GM21526 (cell line): ENCODE results near the gene CCDC191.

ENCODE experiments used
- ATAC-seq: cut with Tn5 transposase; IDR thresholded peaks from one replicate; pipeline ENCODE4 v1.9.1; 2021; ENCODE audit warnings: moderate library complexity; ENCODE audit not compliant: unreplicated experiment, low FRiP score

Gene CCDC191

DNA sequence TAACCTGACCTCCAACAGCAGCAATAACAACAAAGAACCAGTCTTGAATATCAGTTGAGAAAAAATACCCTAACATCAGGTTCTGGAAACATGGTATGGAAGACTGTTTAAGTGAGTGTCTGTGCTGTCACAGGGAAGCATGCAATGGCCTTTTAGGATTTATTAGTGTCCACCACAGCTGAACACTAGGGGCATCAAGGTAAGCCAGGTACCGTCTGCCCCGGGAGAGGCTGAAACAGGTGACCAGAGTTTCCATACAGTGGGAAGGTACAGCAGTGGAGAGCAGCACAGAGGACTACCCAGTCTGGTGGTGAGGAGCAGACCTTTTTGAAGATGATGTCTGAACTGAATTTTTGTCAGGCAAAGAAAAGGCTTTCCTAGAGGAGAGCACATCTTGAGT, 90.2 kb downstream of the CCDC191 start:
- ATAC-seq, result no peak

DNA sequence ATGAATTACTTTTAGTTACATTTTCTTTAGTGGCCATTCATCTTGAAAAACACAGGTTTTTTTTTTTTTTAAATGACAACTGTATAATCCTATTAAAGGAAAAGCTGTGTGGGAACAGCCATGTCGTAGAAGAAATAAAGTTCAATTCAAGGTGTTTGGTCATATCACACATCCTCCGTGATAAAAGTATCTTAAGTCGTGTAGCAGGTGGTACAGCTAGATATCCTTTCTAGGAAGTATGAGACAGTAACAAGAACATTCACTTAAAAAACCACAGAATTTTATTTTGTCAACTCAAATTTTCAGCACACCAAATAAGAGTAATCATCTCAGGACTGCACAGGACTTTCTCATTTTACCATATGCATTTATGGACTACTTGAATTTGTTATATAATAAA, 92.4 kb downstream of the CCDC191 start:
- no peak for ATAC-seq

DNA sequence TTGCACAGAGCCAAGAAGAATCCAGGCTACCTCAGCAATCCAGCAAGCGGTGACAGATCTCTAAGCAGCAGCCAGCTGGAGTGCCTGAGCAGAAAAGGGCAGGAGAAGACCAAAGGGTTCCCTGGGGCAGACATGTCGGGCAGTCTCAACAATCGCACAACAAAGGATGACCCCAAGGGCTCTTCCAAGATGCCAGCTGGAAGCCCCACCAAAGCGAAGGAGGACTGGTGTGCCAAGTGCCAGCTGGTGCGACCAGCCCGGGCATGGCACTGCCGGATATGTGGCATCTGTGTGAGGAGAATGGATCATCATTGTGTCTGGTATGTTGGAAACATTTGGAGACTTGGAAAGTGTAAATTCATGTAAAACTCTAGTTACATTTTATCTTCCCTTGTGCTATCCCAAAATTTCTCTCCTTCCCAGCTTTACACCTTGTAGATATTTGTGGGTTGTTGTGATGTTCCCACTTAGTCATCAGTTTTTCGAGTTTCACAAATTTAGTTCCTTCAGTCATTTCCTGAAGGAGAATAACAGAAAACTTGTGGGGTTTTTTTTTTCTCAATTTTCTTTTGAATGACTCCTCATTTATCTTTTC, 102.1 kb downstream of the CCDC191 start:
- no peak for ATAC-seq

DNA sequence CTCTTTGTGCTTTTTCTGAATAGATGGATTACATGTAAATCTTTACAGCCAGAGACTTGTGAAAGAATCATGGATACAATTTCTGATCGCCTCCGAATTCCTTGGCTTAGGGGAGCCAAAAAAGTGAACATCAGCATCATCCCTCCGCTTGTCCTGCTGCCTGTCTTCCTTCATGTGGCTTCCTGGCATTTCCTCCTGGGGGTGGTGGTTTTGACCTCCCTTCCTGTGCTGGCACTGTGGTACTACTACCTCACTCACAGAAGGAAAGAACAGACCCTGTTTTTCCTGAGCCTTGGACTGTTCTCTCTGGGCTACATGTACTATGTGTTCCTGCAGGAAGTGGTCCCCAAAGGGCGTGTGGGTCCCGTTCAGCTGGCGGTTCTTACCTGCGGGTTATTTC, 102.6 kb downstream of the CCDC191 start:
- no peak for ATAC-seq

DNA sequence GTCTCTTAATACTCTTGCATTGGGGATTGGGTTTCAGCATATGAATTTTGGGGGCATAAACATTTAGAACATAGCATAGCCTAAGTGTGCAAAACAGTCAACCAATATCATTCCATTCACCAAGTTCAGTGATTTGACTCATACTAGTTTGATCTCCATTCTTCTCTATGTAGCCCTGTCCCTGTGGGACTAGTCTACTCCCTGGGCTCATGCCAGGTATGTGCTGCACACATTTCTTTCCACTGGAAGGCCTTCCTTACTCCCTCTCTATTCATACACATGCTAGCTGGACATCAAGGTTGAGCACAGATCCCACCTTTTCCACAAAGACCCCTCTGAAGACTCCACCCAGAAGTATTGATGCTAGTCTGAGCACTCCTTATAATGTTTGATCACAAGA, 103.4 kb downstream of the CCDC191 start:
- ATAC-seq, result no peak

DNA sequence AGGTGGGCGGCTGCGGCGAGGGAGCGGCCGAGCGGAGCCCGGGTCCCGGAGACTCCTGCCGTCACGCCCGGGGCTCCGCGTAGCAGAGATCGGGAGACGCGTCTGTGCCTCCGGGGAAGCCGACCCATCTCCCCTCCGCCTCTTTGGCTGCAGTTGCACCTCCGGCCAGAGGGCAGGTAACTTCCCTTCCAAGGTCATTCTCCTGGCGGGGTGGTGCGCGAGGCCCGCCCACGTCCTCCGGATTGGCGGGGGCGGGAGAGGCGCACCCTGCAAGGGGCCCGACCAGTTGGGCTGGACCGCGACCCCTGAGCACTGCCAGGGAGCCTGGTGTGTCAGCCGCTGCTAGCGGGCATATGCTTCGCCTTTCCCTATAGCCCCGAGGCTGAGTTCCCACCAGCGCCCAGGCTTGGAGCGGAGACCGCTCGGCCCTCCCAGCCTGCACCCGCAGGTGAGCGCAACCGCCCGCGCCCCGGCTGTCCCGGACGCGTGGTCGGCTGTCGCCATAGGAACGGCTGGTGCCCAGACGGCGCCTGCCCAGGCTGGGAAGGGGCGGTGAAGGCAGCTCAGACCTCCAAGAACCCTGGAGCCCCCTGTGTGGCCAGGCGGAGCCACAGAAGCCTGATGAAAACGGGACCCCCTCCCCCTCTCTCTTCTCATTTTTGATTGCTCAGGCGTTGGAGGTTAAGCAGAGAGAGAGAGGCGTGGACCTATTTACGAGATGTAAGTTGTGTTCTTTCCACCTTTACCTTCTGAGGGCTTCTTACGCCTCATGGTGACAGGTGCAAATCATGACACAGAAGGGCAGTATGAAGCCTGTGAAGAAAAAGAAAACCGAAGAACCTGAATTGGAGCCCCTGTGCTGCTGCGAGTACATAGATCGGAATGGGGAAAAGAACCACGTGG, 108.1 kb downstream of the CCDC191 start:
- ATAC-seq, result peak; percentile 49

DNA sequence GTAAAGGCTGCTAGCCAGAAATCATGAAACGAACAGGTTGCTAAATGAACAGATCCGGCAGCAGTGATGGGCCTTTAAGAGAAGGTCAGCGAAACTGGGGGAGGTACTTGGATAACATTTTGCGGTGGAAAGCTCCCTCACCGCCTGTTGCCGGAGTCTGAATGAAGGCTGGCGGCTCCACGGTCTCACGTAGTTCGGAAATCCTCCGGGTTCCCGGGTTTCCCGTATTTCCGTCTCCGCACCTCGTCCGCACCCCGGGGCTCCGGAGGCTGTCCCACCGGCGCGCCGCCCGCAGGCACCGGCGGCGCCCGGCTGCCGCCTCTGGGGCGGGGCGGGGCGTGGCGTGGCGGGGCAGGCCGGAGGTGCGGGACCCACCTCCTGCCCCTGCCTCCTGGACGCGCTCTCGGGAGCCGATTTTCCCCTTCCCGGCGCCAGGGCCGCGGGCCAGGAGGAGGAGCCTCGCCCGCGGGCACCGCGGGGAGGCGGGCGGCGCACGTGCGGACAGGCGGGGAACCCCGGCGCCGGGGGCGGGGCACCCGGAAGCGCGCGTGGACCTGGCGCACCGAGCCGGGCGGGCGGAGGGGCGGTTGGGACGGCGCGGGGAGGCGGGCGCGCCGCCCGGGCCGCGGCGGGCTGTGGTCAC, 108.8 kb downstream of the CCDC191 start, which contains the start of gene ZDHHC23:
Gene ZDHHC23 (plus strand): TSS at position 642 of the 643 bp plus-strand sequence. CDS start 790 bp downstream, outside the sequence.
- ATAC-seq, result peak; percentile 74

DNA sequence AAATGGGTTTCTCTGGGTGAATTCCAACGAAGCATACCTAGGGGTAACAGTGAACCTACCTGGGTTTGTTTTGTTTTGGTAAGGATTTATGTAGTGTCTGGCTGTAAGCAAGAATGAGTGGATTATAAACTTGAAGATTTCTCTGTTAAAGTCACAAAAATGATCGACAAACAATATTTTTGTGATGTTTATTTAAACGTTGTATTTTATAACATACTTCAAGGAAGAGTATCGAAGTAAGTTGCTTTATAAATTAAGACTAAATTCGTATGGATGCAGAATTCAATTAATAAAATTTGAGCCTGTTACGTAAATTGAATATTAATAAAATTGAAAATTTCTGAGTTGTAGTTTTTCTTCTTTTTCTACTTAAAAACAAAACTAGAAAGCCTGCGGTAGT, 109.5 kb downstream of the CCDC191 start:
- ATAC-seq, result no peak

DNA sequence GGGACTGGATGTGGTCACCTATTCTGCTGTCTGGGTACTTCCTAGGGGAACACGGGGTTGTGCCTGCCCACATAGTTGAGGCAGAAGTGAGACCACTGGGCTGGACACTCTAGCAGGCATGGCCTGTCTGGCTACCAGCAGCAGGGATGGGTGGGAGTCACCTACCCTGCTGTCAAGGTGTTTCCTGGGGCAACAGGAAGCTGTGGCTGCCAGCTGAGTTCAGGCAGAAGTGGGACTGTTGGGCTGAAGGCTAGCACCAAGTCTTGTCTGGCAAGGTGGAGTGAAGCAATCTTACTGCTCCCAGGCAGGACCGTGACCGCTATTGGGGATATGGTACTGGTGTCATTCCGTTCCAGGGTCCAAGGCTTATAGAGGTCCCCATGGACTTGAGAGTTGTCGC, 128.8 kb downstream of the CCDC191 start:
- no peak for ATAC-seq

DNA sequence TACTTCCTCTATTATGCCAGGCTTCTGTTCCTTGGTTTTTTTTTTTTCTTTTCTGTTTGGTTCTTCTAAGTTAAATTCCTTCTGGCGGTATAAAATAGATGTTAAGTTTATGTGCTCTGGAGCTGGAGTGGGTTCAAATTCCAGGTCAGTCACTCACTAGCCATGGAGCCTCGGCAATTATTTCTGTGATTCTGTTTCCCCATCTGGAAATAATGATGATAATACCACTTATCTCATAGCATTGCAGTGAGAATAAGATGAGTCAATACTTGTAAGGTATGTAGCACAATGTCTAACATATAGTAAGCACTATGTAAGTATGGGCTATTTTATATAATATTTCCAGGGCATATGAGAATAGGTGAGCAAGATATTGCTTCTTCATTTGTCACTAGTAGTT, 141.7 kb downstream of the CCDC191 start:
- no peak for ATAC-seq
